Measurements from ENCODE around the gene SCN9A. TPM values are rescaled to one million over a fixed set of nuclear protein-coding genes. Genes with fewer than 3 reads are reported as not detected.

SCN9A gene
- total and polyA plus RNA-seq, 4 donors: 1.5 to 46.4 (median 7.2) TPM

DNA sequence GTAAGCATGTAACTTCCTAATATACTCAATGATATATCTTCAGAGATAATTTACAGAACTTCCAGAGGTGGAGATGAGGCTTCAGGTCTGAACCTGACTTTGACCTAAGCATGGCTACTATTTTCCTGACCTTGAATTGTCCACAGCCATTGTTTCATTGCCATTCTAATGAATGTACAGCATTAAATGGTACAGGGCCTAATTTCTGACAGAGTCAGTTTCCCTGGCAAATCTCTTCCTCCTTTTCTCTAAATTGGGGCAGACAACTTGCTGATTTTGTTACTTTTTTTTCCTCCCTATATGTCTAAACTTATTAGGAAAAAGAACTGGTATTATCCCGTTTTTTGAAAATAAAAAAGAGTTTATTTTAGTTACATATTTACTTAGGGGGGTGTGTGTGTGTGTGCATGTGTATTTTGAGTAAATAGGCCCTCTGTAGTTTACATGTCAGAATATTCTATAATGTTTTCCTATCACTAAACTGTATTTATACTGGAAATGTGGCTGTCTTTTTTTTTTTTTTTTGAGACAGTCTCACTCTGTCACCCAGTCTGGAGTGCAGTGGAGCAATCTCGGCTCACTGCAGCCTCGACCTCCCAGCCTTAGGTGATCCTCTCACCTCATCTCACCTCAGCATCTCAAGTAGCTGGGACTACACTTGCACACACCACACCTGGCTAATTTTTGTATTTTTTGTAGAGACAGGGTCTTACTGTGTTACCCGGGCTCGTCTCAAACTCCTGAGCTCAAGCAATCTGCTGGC, 43.3 kb upstream of the SCN9A start:
- no peaks in the 10 kb centered on the region for H3K27me3 ChIP-seq (ENCODE audit: control insufficient read depth in 3 of 3, insufficient read depth in 3 of 3, low read length in 2 of 3)
- H3K4me3 ChIP-seq: no peak overlapping the region
- 67 to 77% methylated on average over 5 of the region's 5 CpGs for WGBS, 2 donors
- no peak for DNase-seq
- ATAC-seq (ENCODE audit: insufficient read depth, low FRiP score): no peak
- no peaks in the 10 kb centered on the region for H3K9me3 ChIP-seq (ENCODE audit: control insufficient read depth in 4 of 4, insufficient read depth in 3 of 4, low read length in 3 of 4)
- H3K27ac ChIP-seq (ENCODE audit: low read depth in 1 of 2, low read length in 1 of 2): no peak overlapping the region
- H3K4me1 ChIP-seq (ENCODE audit: control insufficient read depth in 5 of 5, insufficient read depth in 5 of 5, low read length in 5 of 5): peaks cover 0 to 5% (median 0%) of the 10 kb centered on the region in 5 donors
- TF ChIP-seq, protein P1, sequence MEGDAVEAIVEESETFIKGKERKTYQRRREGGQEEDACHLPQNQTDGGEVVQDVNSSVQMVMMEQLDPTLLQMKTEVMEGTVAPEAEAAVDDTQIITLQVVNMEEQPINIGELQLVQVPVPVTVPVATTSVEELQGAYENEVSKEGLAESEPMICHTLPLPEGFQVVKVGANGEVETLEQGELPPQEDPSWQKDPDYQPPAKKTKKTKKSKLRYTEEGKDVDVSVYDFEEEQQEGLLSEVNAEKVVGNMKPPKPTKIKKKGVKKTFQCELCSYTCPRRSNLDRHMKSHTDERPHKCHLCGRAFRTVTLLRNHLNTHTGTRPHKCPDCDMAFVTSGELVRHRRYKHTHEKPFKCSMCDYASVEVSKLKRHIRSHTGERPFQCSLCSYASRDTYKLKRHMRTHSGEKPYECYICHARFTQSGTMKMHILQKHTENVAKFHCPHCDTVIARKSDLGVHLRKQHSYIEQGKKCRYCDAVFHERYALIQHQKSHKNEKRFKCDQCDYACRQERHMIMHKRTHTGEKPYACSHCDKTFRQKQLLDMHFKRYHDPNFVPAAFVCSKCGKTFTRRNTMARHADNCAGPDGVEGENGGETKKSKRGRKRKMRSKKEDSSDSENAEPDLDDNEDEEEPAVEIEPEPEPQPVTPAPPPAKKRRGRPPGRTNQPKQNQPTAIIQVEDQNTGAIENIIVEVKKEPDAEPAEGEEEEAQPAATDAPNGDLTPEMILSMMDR (IDR thresholded peaks at IDR 0.05; ENCODE audit: control extremely low read depth, extremely low read depth): no peak
- H3K36me3 ChIP-seq (ENCODE audit: control insufficient read depth in 4 of 4, insufficient read depth in 4 of 4, low read length in 4 of 4): peaks cover 0 to 9% (median 0%) of the 10 kb centered on the region in 4 donors
- H3K9ac ChIP-seq (ENCODE audit: insufficient read depth in 1 of 2, low read length in 2 of 2): no peak overlapping the region

DNA sequence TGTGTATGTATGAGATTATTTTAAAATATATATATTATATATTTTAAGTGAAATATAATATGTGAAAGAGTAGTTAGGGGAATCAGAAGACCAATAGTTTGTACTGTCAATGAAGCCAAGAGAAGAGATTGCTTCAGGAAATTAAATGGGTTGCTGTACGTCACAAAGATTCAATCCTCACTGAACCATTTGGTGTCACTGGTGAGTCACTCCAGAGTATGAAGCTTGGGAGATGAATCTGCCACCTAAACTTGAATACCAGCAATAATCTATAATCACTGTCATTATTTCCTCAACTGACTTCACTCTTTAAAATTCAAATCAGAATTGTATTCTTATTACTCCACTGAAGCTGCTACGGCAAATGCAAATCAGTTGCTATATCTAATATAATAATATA, 41.9 kb upstream of the SCN9A start:
- peaks cover 0 to 11% (median 0%) of the 10 kb centered on the region in 4 donors for H3K36me3 ChIP-seq (ENCODE audit: control insufficient read depth in 4 of 4, insufficient read depth in 4 of 4, low read length in 4 of 4)
- no peak overlapping the region for H3K9ac ChIP-seq (ENCODE audit: insufficient read depth in 1 of 2, low read length in 2 of 2)
- TF ChIP-seq, protein P1 (IDR thresholded peaks at IDR 0.05; ENCODE audit: control extremely low read depth, extremely low read depth): no peak
- no peak overlapping the region for H3K27ac ChIP-seq (ENCODE audit: low read depth in 1 of 2, low read length in 1 of 2)
- no peak overlapping the region for H3K4me3 ChIP-seq
- peaks cover 0 to 5% (median 0%) of the 10 kb centered on the region in 5 donors for H3K4me1 ChIP-seq (ENCODE audit: control insufficient read depth in 5 of 5, insufficient read depth in 5 of 5, low read length in 5 of 5)
- 55 to 62% methylated on average over 2 of the region's 2 CpGs for WGBS, 2 donors
- no peak for ATAC-seq (ENCODE audit: insufficient read depth, low FRiP score)
- no peaks in the 10 kb centered on the region for H3K27me3 ChIP-seq (ENCODE audit: control insufficient read depth in 3 of 3, insufficient read depth in 3 of 3, low read length in 2 of 3)
- peak in 2 of 3 donors; percentile 34 to 52 for DNase-seq
- H3K9me3 ChIP-seq (ENCODE audit: control insufficient read depth in 4 of 4, insufficient read depth in 3 of 4, low read length in 3 of 4): no peaks in the 10 kb centered on the region

DNA sequence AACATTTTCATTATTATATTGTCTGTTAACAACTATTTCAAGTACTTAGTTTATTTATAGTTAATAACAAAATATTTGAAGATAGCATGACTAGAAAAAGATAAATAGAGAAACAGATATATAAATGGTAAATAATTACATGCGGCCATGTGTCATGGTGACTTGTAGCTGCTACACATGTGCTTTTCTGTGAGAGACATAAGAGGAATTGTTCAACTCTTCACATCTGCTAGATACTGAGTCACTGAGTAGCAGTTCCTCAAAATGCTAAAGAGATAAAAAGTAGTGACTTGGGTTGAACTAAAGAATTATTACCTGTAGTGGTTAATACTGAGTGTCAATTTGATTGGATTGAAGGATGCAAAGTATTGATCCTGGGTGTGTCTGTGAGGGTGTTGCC, 37.5 kb upstream of the SCN9A start:
- 86 to 91% methylated on average over 1 of the region's 1 CpG for WGBS, 2 donors

More for the DNA sequence above, 37.5 kb upstream of the SCN9A start:
- H3K27ac ChIP-seq (ENCODE audit: low read depth in 1 of 2, low read length in 1 of 2): no peak overlapping the region
- H3K4me1 ChIP-seq (ENCODE audit: control insufficient read depth in 5 of 5, insufficient read depth in 5 of 5, low read length in 5 of 5): peaks cover 0 to 13% (median 0%) of the 10 kb centered on the region in 5 donors
- H3K27me3 ChIP-seq (ENCODE audit: control insufficient read depth in 3 of 3, insufficient read depth in 3 of 3, low read length in 2 of 3): no peaks in the 10 kb centered on the region
- DNase-seq: no peak
- H3K4me3 ChIP-seq: no peak overlapping the region
- TF ChIP-seq, protein P1 (IDR thresholded peaks at IDR 0.05; ENCODE audit: control extremely low read depth, extremely low read depth): no peak
- no peak for ATAC-seq (ENCODE audit: insufficient read depth, low FRiP score)
- H3K36me3 ChIP-seq (ENCODE audit: control insufficient read depth in 4 of 4, insufficient read depth in 4 of 4, low read length in 4 of 4): peaks cover 0 to 15% (median 0%) of the 10 kb centered on the region in 4 donors
- no peaks in the 10 kb centered on the region for H3K9me3 ChIP-seq (ENCODE audit: control insufficient read depth in 4 of 4, insufficient read depth in 3 of 4, low read length in 3 of 4)
- H3K9ac ChIP-seq (ENCODE audit: insufficient read depth in 1 of 2, low read length in 2 of 2): no peak overlapping the region

Measured in lung (tissue), 12 donors.